ENCODE results near the gene PID1. TPM values are rescaled to one million over a fixed set of nuclear protein-coding genes. Genes with fewer than 3 reads are reported as not detected.

Gene PID1
- polyA plus RNA-seq, 3 donors, result 61.8 to 117 (median 62.3) TPM

DNA sequence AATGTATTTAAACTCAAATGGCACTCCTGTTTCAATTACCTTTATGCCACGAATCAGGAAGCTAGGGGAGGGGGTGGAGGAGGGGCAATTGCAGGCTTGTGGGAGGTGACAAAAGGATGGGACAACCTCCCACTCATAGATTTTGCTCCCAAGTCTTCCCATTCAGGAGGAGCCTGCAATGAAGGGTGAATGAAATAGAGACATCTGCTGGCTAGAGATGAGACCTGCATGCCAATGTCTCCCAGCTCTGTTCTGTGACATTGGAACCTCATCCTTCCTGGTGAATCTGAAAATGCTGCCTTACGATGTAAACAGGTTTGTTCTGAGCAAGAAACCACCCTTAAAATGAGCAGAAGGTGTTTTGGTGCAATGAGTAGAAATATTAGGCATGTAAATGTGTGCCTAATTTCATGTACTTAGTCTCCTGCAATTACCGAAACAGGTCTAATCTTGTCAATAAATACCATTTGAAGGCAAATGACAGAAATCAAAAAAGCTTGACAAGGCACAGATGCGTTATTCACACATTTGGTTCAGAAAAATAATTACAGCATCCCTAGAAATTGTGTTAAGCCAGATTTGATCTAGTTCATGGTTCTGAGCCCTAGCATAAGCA is 2.7 kb upstream of the PID1 start:
- Histone ChIP-seq H3K9ac (ENCODE audit: insufficient read depth, low read length, poor library complexity, severe bottlenecking) (no peak overlapping the region), H3K79me2 (ENCODE audit: insufficient read depth, low read length) (peaks cover 7% of the 10 kb centered on the region), H4K20me1 (ENCODE audit: insufficient read depth, low read length) (peaks cover 14% of the 10 kb centered on the region), H3K9me3 (replicated peaks in 1 of 2; ENCODE audit: control insufficient read depth in 1 of 2, insufficient read depth in 1 of 2, low read length in 2 of 2) (no peaks in the 10 kb centered on the region), H3K4me2 (replicated peaks; ENCODE audit: extremely low read depth, low read length, poor library complexity, severe bottlenecking) (peak overlapping the region; percentile 69), H3K27ac (ENCODE audit: low read depth in 1 of 2, low read length in 2 of 2) (no peak overlapping the region), H2AFZ (ENCODE audit: insufficient read depth, low read depth, low read length, poor library complexity, severe bottlenecking) (no peak overlapping the region), H3K27me3 (ENCODE audit: control insufficient read depth in 2 of 2, insufficient read depth in 2 of 2, low read length in 2 of 2) (peaks cover 29 to 42% of the 10 kb centered on the region in 2 donors), H3K36me3 (replicated peaks in 1 of 2; ENCODE audit: control insufficient read depth in 1 of 2, insufficient read depth in 2 of 2, low read length in 2 of 2) (no peaks in the 10 kb centered on the region), H3K4me3 (replicated peaks in 1 of 3; ENCODE audit: low read depth in 2 of 3, low read length in 3 of 3) (peak overlapping the region in 2 of 3 experiments; percentile 6 to 60), H3K4me1 (ENCODE audit: control insufficient read depth in 1 of 2, insufficient read depth in 2 of 2, low read length in 2 of 2) (peaks cover 26 to 40% of the 10 kb centered on the region in 2 donors)
- peak overlapping the region in 2 of 7 donors; percentile 9 to 40 for H3K27ac Mint-ChIP-seq
- intact Hi-C loops (cut with micrococcal nuclease), result loop anchor here in 1 of 2 donors (10.0 kb wide), 1 partner anchor 61 kb away; no protein-coding TSS in a partner anchor
- TF ChIP-seq, protein P1, sequence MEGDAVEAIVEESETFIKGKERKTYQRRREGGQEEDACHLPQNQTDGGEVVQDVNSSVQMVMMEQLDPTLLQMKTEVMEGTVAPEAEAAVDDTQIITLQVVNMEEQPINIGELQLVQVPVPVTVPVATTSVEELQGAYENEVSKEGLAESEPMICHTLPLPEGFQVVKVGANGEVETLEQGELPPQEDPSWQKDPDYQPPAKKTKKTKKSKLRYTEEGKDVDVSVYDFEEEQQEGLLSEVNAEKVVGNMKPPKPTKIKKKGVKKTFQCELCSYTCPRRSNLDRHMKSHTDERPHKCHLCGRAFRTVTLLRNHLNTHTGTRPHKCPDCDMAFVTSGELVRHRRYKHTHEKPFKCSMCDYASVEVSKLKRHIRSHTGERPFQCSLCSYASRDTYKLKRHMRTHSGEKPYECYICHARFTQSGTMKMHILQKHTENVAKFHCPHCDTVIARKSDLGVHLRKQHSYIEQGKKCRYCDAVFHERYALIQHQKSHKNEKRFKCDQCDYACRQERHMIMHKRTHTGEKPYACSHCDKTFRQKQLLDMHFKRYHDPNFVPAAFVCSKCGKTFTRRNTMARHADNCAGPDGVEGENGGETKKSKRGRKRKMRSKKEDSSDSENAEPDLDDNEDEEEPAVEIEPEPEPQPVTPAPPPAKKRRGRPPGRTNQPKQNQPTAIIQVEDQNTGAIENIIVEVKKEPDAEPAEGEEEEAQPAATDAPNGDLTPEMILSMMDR (IDR thresholded peaks at IDR 0.05), result peak; percentile 87
- peaks cover 40 to 57% (median 48%) of the 10 kb centered on the region in 3 donors for H3K27me3 Mint-ChIP-seq (ENCODE audit: low read depth in 3 of 3)
- H3K4me3 Mint-ChIP-seq, result peak overlapping the region; percentile 59 to 68
- DNase-seq, result peak in 2 of 3 donors; percentile 60 to 70
- peaks cover 41% of the 10 kb centered on the region for H3K4me1 Mint-ChIP-seq
- 100% methylated on average over 1 of the region's 4 CpGs for whole genome bisulfite sequencing (ENCODE audit: insufficient coverage)
- peaks cover 0 to 19% (median 12%) of the 10 kb centered on the region in 7 donors for H3K9me3 Mint-ChIP-seq
- H3K36me3 Mint-ChIP-seq, result peaks cover 24 to 33% of the 10 kb centered on the region in 2 donors

DNA sequence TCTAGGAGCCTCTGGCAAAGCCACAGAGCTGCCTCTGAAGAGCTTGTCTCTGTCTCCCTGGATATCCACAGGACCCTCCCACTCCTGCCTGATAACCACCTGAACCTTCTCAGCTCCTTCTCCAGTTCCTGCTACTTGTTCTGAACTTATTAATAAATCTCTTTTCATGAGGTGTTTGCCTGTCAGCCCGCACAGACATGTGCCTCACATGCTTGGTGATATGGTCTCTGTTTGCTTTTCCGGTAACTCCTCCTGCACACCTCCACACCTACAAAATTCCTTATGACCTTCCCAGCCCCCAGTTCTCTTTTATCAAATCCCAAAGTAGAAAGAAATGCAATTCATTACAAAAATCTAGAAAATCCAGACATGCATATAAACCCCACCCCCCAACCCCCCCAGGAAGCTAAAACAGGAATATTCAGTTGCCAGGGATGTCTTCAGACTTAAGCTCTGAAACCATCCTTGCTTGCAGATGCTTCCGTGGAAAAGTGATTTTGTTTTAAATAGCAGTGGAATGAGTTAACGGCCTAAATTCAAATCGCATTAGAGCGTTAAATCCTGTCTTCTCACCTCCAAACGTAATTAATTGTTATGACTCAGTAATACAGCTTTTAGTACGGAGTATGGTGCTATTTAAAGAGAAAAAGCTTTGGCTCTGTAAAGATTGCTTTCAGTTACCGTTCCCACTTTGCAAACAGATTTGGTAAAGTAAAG is 2.1 kb upstream of the PID1 start:
- Mint-ChIP-seq H3K27ac (peak overlapping the region in 4 of 7 donors; percentile 9 to 70 (median 44)), H3K27me3 (ENCODE audit: low read depth in 3 of 3) (peaks cover 45 to 62% (median 54%) of the 10 kb centered on the region in 3 donors), H3K4me1 (peaks cover 46% of the 10 kb centered on the region), H3K9me3 (peaks cover 0 to 23% (median 13%) of the 10 kb centered on the region in 7 donors), H3K36me3 (peaks cover 29 to 39% of the 10 kb centered on the region in 2 donors), H3K4me3 (peak overlapping the region; percentile 68 to 84)
- Histone ChIP-seq H3K79me2 (ENCODE audit: insufficient read depth, low read length) (peaks cover 7% of the 10 kb centered on the region), H3K9me3 (replicated peaks in 1 of 2; ENCODE audit: control insufficient read depth in 1 of 2, insufficient read depth in 1 of 2, low read length in 2 of 2) (no peaks in the 10 kb centered on the region), H3K36me3 (replicated peaks in 1 of 2; ENCODE audit: control insufficient read depth in 1 of 2, insufficient read depth in 2 of 2, low read length in 2 of 2) (no peaks in the 10 kb centered on the region), H3K4me3 (replicated peaks in 1 of 3; ENCODE audit: low read depth in 2 of 3, low read length in 3 of 3) (peak overlapping the region in 2 of 3 experiments; percentile 6 to 60), H3K27me3 (ENCODE audit: control insufficient read depth in 2 of 2, insufficient read depth in 2 of 2, low read length in 2 of 2) (peaks cover 36 to 48% of the 10 kb centered on the region in 2 donors), H3K4me1 (ENCODE audit: control insufficient read depth in 1 of 2, insufficient read depth in 2 of 2, low read length in 2 of 2) (peaks cover 30 to 46% of the 10 kb centered on the region in 2 donors), H3K4me2 (replicated peaks; ENCODE audit: extremely low read depth, low read length, poor library complexity, severe bottlenecking) (peak overlapping the region; percentile 69), H3K27ac (ENCODE audit: low read depth in 1 of 2, low read length in 2 of 2) (no peak overlapping the region), H2AFZ (ENCODE audit: insufficient read depth, low read depth, low read length, poor library complexity, severe bottlenecking) (no peak overlapping the region), H4K20me1 (ENCODE audit: insufficient read depth, low read length) (peaks cover 21% of the 10 kb centered on the region), H3K9ac (ENCODE audit: insufficient read depth, low read length, poor library complexity, severe bottlenecking) (no peak overlapping the region)
- WGBS (ENCODE audit: insufficient coverage), result 100% methylated on average over 1 of the region's 9 CpGs
- intact Hi-C loops (cut with micrococcal nuclease), result loop anchor here in 1 of 2 donors (10.0 kb wide), 1 partner anchor 62 kb away; no protein-coding TSS in a partner anchor
- TF ChIP-seq, protein P1 (IDR thresholded peaks at IDR 0.05), result no peak
- no peak for DNase-seq
